GM18498 (cell line): ENCODE results near the gene APOC1.
A peak's percentile ranks its signal among the peaks of the same experiment; 100 is the strongest.

Experiments used
- ATAC-seq: cut with Tn5 transposase; IDR thresholded peaks from one replicate; pipeline ENCODE4 v1.9.1; 2021; ENCODE audit warnings: mild to moderate bottlenecking, moderate library complexity; ENCODE audit not compliant: unreplicated experiment

The APOC1 gene

DNA sequence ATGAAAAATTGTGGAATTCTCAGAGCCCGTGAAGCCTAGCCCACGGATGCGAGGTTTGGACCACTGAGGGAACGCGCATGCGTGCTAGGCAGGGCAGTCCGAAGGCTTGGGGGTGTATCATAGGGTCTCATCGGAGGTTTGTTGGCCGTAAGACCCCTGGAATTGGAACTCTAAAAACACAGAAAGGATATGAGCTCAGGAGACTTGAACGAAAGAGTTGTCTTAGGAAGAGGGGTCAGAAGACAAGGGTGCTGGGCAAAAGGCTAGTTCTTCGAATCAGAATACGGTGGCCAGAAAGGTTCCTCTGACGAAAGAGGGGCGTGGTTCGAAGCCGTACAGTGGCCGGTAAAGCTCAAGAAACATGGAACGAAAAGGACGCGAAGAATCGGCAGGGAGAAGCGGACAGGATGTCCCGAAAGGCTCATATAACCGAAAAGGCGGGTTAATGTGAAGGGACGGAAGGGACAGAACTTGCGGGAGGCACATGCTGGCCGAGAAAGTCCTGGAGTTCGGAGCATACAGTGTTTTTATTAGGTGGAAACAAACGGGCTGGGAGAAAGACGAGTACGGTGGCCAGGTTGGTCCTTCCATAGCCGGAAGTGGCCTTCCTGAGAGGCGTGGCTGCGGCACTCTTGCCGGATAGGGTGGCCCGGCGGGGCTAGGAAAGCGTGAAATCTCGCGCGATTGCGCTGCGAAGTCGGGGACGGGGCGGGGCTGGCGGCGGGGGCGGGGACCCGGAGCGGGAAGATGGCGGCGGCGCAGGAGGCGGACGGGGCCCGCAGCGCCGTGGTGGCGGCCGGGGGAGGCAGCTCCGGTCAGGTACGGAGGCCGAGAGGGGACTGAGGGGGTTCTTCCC is 40.5 kb downstream of the APOC1 start, which contains the start of gene CLPTM1:
CLPTM1 (plus strand) TSS at position 732 of the 856 bp plus-strand sequence; CDS start at position 748, 16 bp downstream.
- peak; percentile 86 for ATAC-seq

- ATAC-seq = no peak
These were observed 41.4 kb downstream of the APOC1 start for GRCh38 chr19:44955505-44956439.

DNA sequence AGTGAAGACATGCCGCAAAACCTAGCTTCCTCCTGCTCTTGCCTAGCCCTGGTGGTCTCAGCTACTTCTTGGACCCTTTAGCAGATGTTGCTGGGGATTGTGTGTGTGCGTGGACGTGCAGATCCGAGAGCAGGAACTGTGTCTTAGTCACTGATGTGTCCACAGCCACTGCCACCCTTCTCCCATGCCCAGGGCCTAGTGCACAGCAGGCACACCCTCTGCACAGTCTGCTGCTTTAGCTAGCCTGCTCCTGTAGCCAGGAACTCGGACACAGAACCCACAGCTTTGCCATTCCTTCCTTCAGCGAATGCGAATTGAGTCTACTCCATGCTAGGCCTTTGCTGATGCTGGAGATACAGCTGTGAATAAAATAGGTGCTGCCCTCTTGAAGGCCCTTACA is 43.1 kb downstream of the APOC1 start:
- no peak for ATAC-seq

DNA sequence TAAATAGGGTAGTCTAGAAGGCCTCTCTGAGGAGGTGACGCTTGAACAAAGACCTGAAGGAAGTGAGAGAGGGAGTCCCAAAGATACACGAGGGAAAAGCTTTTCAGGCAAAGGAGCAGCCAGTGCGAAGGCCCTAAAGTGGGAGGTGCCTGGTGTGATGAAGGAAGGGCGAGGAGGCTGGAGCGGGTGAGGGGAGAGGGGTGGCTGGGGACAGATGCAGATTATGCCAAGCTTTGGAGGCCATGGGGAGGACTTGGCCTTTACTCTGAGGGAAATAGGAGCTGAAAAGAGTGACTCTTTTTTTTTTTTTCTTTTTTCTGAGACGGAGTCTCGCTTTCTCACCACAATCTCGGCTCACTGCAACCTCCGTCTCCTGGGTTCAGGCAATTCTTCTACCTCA is 43.7 kb downstream of the APOC1 start:
- ATAC-seq = no peak

DNA sequence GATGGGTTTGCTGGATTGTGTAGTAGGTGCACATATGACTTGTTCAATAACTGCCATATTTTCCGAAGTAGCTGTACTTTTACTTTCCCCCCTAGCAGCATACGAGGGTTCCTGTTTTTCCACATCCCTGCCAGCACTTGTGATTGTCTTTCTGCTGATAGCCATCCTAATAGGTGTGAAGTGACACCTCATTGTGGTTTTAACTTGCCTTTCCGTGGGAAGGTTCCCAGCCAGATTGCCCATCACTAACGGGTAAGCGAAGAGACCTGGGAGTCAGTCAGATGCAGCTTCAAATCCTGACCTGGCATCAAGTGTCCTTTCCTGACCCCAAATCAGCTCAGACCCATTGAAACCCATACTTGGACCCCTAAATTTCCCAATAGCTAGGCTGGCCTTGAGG is 45.3 kb downstream of the APOC1 start:
- no peak for ATAC-seq

- no peak for ATAC-seq
These were observed 46.7 kb downstream of the APOC1 start for GRCh38 chr19:44960906-44961728.

GRCh38 chr19:44961821-44962220 is 47.4 kb downstream of the APOC1 start:
- no peak for ATAC-seq

DNA sequence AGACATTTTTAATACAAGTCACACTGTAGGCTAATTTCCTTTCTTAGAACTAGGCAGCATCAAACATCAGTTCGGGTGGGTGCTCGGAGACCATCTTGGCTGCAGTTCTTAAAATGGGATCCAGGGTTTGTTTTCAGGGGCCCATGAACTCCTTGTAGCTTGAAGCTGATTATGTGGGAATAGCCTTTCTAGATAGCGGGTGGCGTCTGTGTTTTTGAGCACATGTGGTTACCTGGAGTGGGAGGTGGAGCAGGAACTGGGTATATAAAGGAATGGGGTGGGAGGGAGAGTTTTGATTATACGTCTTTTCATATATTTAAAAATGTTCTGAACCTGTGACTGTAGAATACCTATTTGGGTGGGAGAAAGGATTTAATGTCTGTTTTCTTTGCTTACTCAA is 53.7 kb downstream of the APOC1 start:
- ATAC-seq = no peak

GRCh38 chr19:44968670-44969069 is 54.3 kb downstream of the APOC1 start:
- ATAC-seq = no peak
